C4-2B (cell line): ENCODE results near the gene MEIS2.

Source experiments
- ZFX ChIP-seq: fragments of 450-650 bp; IDR thresholded peaks from 2 replicates; pipeline ENCODE4 v1.6.1; 2017
- TF ChIP-seq, protein P1 (sequence below): fragments of 450-650 bp; conservative IDR thresholded peaks from 2 replicates; pipeline ENCODE4 v1.5.1; 2017; ENCODE audit warnings: mild to moderate bottlenecking

DNA sequence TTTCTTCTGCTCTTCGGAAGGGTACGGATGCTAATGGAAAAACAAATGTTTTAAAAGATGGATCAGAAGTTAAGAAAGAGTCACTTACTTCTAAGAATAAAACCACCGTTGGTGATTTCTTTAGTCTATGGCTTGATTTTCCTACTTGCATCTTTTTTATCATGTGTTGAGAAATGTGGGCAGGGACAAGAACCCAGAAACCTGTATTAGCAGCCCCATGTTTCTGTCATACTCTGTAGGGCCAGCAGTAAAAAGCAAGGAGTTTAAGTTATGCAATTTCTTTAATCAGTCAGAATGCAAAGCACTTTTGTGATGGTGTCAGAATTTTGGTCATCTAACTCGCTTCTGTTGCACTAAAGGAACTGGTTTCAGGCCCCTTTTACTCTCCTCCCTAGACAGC, 150.0 kb downstream of the MEIS2 start:
- TF ChIP-seq, protein P1, sequence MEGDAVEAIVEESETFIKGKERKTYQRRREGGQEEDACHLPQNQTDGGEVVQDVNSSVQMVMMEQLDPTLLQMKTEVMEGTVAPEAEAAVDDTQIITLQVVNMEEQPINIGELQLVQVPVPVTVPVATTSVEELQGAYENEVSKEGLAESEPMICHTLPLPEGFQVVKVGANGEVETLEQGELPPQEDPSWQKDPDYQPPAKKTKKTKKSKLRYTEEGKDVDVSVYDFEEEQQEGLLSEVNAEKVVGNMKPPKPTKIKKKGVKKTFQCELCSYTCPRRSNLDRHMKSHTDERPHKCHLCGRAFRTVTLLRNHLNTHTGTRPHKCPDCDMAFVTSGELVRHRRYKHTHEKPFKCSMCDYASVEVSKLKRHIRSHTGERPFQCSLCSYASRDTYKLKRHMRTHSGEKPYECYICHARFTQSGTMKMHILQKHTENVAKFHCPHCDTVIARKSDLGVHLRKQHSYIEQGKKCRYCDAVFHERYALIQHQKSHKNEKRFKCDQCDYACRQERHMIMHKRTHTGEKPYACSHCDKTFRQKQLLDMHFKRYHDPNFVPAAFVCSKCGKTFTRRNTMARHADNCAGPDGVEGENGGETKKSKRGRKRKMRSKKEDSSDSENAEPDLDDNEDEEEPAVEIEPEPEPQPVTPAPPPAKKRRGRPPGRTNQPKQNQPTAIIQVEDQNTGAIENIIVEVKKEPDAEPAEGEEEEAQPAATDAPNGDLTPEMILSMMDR = no peak
- TF ChIP-seq ZFX = no peak
